EH (cell line): ENCODE data around the gene DYNLT4.
"Not testable (repeated sequence)": the region's sequence is repeated elsewhere in the genome, so short reads cannot be mapped to it uniquely, and the experiment has no call there.

ENCODE experiments used
- DNase-seq: peaks from one replicate; pipeline ENCODE4 v3.0.0-alpha.2; 2015; ENCODE audit warnings: low read depth

DYNLT4 gene

DNA sequence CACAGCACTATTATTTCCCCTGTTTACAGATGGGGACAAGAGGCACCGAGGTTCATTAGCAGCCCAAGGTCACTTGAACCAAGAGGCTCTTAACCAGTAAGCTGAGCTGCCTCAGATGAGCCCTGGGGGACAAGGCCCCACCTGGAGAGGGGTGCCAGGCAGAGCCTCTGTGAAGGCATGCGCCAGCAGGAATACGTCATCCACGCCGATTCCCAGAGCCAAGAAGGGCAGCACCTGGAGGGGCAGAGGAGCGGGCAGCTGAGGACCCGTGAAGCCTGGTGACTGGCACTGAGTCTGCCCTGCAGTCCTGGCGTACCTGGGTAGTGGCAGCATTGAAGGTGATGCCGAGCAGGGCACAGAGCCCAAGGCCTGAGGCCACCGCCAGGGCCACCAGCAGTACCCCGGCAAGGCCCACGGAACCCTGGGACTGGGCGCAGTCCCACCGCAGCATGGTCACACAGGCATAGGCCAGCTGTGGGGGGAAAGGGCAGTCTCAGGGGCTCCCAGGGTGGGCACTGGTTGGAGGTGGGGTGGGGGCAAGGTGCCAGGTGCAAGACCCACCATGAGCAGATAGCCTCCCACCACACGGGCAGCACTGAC, 21.8 kb upstream of the DYNLT4 start:
- DNase-seq: no peak

DNA sequence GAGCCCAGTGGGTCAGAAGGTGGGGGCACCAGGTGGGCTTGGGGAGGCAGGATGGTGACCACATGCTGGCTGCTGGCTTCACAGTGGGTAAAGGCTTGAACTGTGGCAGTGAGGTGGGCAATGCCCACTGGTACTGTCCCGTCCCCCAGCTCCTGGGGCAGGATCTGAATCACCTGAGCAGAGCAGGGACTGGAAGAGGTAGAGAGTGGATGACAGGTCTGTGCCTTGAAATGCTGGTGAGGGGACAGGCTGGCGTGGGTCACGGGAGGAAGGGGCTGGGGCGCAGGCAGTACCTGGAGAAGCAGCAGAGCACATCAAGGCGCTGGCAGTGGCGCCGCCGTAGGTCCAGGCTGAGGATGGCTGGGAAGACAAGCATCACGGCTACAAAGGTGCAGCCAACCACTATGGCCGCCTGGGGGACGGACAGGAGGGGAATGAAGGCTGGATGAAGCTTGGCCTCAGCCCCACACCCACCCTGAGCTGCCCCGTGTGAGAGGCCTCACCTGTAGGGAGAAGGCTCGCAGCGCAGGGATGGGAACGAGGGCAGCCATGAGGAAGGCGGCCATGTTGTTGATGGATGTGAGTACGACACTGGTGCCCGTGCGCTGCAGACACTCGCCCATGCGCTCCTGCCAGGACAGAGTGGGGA, 21.0 kb upstream of the DYNLT4 start:
- DNase-seq: no peak

GRCh38 chr1:44827197-44828002, 20.2 kb upstream of the DYNLT4 start:
- DNase-seq: no peak

DNA sequence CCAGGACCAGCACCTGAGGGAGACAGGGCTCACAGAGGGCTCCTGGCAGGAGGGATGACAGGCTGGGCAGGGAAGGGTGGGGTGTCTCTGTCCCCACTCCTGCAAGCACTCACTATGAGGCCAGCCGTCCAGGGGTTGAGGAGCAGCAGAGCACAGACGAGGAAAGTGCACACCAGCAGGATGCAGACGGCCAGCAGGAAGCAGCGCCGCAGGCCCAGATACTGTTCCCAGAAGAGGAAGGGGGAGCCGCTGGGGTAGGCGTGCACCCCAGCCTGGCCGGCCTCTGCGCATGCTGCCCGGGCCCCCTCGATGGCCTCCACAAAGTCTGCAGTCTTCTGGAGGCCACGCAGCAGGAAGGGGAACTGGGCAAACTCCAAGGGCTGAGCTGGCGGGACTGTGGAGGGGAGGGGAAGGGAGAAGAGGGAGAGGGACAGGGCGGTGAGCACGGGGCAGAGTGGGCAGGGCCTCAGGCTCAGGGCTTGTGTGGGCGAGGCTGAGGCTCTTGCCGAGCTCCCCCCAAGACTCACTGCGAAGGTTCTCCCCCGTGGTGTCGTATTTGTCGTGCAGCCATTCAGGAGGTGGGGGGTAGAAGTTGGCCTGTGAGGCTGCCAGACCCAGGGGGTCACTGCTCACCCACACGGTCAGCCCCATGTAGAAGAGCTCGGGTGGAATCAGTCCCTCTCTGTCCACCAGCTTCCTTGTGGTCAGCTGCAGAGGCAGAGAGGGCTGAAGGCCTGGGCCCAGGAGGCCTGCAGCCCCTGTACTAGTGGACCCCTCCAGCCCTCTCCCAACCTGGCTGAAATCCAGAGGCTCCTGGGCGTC, 19.4 kb upstream of the DYNLT4 start:
- DNase-seq: peak; percentile 19

DNA sequence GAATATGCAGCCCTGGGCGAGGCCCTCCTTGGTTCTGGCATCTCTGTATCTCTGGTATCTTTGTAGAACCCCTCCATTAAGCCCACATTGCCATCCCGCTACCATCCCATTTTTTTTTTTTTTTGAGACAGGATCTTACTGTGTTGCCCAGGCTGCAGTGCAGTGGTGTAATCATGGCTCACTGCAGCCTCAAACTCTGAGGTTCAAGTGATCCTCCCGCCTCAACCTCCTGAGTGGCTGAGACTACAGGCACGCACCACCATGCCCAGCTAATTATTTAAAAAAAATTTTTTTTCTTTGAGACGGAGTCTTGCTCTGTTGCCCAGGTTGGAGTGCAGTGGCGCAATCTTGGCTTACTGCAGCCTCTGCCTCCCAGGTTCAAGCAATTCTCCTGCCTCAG, 17.2 kb upstream of the DYNLT4 start:
- not testable (repeated sequence) for DNase-seq

GRCh38 chr1:44822981-44823451, 15.9 kb upstream of the DYNLT4 start:
- DNase-seq: no peak

DNA sequence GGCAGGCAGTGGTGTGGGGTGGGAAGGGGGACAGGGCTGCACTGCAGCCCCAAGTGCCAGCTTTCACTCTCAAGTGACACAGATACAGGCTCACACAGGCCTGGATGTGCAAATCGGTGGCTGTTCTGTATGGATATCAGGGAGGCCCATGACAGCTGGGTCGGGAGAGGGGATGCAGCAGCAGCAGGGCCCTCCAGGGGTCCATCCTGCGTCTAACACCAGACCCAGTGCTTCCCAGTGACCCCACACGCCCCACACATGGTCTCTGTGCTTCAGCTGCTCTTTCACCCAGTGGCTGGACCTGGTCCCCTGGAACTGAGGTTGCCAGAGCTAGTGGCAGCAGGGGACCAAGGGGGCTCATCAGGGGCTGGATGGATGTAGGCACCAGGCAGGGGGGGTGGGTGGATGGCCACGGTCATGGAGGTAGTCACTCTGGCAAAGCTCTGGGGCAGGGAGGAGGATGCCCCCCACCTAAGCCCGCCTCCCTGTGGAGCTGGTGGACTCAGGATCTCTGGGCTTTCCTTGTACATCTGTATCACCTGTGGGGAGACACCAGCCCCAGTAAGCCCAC, 15.1 kb upstream of the DYNLT4 start:
- no peak for DNase-seq

- DNase-seq: no peak
Observed at GRCh38 chr1:44821240-44821715, 14.1 kb upstream of the DYNLT4 start.

GRCh38 chr1:44820328-44821239, 13.4 kb upstream of the DYNLT4 start:
- no peak for DNase-seq

DNA sequence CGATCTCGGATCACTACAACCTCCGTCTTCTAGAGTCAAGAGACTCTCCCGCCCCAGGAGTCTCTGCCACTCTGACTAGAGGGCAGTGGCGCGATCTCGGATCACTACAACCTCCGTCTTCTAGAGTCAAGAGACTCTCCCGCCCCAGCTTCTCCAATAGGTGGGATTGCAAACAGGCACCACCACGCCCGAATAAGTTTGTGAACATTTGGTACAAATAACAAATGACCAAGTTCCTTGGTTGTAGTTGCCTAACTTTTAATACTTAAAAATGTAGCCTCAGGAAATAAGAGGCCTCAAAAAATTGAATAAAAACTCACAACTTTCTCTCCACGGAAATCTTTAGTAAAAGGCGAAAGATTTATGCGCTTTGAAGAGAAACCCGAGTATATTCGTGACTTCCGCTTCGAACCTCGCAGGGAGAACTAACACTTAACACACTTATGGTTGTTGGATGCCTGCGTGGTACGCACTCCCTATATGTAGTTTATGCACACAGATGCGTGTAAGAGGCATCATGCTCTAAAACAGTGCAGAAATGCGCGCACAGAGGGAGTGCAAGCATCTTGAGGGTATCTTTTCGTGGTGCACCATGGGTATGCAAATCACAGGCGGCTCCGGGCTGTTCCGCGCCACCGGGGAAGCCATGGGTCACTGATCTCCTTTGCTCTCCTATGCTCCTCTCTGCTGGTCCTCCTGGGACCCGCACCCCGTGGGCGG, 12.6 kb upstream of the DYNLT4 start:
- peak; percentile 95 for DNase-seq

DNA sequence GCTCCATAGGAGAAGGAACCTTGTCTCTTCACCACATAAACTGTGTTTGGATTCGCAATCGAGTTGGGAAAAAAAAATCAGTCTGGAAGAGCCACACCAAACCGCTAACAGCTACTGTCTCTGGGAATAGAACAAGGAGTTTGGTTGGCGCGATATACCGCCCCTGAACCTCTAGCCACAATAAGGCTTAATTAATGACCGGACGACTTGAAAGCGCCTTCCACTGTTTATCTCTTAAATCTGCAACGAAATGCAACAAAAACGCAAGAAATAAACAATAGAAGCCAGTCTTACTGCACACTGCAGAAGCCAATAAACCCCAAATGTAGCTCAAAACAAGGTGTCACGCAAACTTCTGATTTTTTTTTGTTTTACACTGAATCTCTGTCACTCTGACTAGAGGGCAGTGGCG, 12.1 kb upstream of the DYNLT4 start:
- no peak for DNase-seq

- DNase-seq: no peak
Observed at GRCh38 chr1:44817771-44818495, 10.8 kb upstream of the DYNLT4 start.

GRCh38 chr1:44817307-44817706, 10.2 kb upstream of the DYNLT4 start:
- no peak for DNase-seq

GRCh38 chr1:44815926-44816325, 8.8 kb upstream of the DYNLT4 start:
- DNase-seq: not testable (repeated sequence)

DNA sequence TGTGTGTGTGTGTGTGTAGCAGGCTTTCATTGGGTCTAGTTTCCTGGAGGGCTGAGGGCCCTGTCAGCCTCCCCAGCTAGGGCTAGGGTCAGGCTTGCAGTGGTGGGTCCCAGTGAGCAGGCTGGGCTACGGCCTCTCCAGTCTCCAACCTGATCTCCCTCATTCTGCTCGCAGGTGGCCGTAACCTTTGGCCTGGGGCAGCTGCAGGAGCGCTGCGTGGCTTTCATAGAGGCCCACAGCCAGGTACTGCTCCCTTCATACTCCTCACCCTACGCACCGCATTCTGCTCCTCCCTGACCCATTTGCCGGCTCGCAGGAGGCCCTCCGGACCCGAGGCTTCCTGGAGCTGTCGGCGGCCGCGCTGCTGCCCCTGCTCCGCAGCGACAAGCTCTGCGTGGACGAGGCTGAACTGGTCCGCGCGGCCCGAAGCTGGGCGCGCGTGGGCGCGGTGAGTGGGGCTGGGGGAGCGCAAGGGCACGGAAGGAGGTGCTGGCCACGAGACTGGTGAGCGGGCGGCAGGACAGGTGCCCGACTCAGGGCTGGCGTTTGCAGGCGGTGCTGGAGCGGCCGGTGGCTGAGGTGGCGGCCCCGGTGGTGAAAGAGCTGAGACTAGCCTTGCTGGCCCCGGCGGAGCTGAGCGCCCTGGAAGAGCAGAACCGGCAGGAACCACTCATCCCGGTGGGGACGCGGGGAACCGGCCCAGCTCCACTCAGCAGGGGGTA, 5.8 kb upstream of the DYNLT4 start:
- DNase-seq: peak; percentile 15

DNA sequence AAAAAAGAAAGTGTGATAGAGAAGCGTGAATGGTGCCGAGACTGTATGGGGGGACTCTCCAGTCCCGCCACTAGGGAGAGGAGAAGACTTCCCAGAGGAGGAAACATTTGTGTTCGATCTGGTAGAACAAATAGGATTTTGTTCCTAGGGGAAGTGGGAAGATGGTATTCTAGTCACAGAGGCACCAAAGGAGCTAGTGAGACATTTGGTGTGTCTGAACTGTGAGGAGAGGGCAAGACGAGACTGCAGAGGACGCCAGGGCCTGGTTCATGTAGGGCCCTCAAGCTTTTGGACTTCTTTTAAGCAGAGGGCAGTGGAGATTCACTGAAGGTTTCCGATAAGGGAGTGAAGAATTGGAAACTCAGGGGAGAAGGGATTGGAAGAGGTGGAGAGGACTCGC, 4.1 kb upstream of the DYNLT4 start:
- no peak for DNase-seq

DNA sequence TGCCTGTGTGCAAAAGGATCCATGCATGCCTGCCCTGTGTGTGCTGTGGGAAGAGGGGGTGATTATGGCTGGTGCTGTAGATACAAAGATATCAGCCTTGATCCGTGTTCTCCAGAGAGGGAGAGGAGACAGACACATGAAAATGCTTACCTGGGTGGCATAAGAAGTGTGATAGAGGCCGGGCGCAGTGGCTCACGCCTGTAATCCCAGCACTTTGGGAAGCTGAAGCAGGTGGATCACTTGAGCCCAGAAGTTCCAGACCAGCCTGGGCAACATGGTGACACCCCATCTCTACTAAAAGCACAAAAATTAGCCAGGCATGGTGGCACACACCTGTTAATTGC, 3.6 kb upstream of the DYNLT4 start:
- not testable (repeated sequence) for DNase-seq

GRCh38 chr1:44810101-44810761, 3.1 kb upstream of the DYNLT4 start:
- peak; percentile 58 for DNase-seq
